Hematopoietic multipotent progenitor cell treated with erythropoietin and hydrocortisone succinate and interleukin-3 and kit ligand, for 4 days (in vitro differentiated cells): ENCODE data around the gene ARFRP1.

ENCODE experiments used
- DNase-seq: peaks from one replicate; pipeline ENCODE4 v3.0.0-alpha.2; 2015

ARFRP1 gene

GRCh38 chr20:63743210-63743970 is 35.6 kb upstream of the ARFRP1 start:
- DNase-seq: no peak

GRCh38 chr20:63742381-63743024 is 34.7 kb upstream of the ARFRP1 start:
- DNase-seq: no peak

GRCh38 chr20:63741676-63742380 is 34.1 kb upstream of the ARFRP1 start:
- no peak for DNase-seq

- DNase-seq: no peak
Measured at GRCh38 chr20:63741354-63741675, 33.5 kb upstream of the ARFRP1 start.

DNA sequence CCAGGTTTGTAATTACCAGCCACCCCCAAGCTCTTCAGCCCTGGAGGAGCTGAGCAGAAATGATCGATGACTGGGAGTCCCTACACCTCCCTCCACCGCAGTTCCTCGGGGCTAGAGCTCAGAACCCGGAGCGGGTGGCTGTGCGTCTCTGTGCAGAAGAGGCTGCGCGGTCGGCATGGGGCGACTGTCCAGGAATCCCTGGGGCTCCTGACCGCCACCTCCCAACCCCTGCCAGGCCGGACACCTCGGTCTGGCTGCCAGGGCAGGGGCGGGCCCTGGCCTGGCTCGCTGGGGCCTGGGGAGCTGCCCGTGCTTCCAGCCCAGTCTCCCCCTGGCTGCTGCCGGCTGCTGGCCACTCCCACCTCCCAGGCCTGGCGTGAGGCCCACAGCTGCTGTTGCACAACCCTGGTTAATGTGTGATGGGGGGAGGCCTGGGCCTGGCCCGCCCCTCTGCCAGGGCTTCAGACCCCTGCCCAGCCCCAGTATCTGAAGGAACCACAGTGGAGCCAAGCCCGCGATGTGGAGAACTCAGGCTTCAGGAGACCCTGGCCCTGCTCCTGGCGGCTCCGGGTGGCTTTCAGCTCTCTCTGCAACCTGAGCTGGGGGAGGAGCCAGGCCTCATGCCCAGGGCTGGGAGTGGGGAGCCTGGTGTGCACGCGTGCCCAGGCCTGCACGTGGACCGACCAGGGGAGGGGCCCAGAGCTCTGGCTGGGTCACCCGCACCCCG is 33.0 kb upstream of the ARFRP1 start:
- peak; percentile 87 for DNase-seq

DNA sequence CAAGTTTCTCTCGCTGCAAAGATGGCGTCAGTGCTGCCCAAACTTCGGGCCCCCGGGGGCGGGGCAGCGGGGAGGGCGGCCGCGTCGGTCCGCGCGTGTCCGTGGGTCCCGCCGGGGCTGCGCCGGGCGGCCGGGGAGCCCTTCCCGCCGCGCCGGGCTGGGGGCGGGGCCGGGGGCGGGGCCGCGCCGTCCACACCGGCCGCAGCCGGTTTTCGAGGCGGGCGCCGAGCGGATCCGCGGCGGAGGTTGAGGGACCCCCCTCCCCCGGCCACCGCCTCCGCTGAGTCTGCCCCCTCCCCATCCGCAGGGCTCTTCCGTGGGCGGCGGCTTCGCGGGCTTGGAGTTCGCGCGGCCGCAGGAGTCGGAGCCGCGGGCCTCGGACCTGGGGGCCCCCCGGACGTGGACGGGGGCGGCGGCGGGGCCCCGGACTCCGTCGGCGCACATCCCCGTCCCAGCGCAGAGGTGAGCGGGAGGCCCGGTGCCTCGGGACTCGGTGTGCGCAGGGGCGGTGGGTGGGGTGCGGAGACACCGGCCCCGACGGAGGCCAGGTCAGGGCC is 32.4 kb upstream of the ARFRP1 start:
- peak; percentile 57 for DNase-seq

GRCh38 chr20:63739130-63740069 is 31.6 kb upstream of the ARFRP1 start, which contains the start of gene SLC2A4RG:
SLC2A4RG (plus strand) TSS chr20:63739776; CDS start chr20:63739913, 137 bp downstream.
- DNase-seq: peak; percentile 91

DNA sequence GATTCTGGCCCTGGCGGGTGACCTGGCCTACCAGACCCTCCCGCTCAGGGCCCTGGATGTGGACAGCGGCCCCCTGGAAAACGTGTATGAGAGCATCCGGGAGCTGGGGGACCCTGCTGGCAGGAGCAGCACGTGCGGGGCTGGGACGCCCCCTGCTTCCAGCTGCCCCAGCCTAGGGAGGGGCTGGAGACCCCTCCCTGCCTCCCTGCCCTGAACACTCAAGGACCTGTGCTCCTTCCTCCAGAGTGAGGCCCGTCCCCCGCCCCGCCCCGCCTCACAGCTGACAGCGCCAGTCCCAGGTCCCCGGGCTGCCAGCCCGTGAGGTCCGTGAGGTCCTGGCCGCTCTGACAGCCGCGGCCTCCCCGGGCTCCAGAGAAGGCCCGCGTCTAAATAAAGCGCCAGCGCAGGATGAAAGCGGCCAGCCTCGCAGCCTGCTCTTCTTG is 30.9 kb upstream of the ARFRP1 start:
- DNase-seq: peak; percentile 69

- peak; percentile 55 for DNase-seq
Measured at GRCh38 chr20:63737945-63738686, 30.3 kb upstream of the ARFRP1 start.

- DNase-seq: no peak
Measured at GRCh38 chr20:63737695-63737944, 29.8 kb upstream of the ARFRP1 start.

- DNase-seq: peak; percentile 34
Measured at GRCh38 chr20:63736893-63737694, 29.3 kb upstream of the ARFRP1 start.

- DNase-seq: peak; percentile 79
Measured at GRCh38 chr20:63735859-63736718, 28.3 kb upstream of the ARFRP1 start, which contains the start of gene LIME1. LIME1 (plus strand) TSS chr20:63736664; CDS start chr20:63737550, 886 bp downstream.

- no peak for DNase-seq
Measured at GRCh38 chr20:63734946-63735858, 27.4 kb upstream of the ARFRP1 start.

DNA sequence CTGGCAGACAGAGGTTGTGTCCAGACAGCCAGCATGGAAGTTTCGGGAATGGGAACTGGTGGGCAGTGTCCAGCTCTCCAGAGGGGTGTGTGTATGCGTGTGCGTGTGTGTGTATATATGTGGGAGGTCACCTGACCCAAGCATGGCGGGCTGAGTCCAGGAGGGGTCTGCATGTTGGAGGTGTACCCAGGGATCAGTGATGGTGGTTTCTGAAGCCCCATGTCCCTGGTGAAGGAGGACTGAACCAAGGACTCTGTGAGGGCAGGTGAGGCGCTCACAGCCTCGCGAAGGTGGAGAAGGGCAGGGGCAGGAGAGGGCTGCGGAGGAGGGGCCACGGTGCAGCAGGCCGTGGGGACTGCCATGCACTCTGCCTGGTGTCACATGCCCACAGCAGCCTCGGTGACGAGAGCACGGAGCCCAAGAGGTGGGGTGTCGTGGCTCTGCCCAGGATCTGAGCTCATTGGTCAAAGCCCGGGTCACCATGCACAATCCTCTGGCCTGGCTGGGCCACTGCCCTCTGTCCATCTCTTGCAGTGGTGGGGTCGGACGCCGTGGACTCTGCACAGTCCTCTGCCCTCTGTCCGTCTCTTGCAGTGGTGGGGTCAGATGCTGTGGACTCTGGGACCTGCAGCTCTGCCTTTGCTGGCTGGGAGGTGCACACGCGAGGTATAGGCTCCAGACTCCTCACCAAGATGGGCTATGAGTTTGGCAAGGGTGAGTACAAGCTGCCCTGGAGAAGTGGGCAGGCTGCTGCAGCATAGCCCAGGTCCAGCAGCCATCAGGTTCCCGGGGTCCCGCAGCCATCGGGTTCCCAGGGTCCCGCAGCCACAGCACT is 26.6 kb upstream of the ARFRP1 start:
- DNase-seq: no peak

DNA sequence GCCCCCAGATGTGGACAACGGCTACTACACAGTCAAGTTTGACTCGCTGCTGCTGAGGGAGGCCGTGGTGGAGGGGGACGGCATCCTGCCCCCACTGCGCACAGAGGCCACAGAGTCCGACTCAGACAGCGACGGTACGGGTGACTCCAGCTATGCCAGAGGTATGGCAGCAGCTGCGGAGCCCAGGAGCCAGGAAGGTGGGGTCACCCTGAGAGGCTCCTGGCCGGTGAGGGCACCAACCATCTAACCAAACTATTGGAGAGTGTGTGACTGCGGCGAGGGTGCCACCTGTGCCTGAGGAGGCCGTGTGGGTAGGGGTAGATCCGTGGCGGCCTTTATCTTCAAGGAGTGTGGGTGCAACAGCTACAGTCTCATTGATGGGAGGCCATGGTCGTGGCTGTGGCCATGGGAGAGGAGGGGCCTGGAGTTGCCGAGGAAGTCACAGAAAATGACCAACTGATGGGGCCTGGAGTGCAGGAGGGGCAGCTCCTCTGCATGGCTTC is 25.9 kb upstream of the ARFRP1 start:
- no peak for DNase-seq

DNA sequence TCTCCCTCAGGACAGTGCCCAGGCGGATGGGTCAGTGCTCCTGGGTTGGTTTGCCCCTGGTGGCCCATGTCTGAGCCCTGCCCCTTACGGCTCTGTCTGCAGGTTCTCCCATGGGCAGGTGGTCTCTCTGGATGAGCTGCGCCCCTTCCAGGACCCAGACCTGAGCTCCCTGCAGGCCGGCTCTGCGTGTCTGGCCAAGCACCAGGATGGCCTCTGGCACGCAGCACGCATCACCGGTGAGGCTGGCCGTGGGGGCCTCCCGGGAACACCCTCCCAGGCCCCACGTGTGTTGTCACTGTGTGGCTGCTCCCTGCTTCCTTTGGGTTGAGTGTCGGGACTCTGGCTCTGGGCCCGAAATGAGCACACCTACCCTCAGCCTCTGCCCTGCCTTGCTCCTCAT is 25.3 kb upstream of the ARFRP1 start:
- DNase-seq: no peak
